ENCODE results near the gene SULT4A1. TPM values are rescaled to one million over a fixed set of nuclear protein-coding genes. Genes with fewer than 3 reads are reported as not detected.

Gene SULT4A1
- total RNA-seq, 1 experiment from 2014 or later = 15.0 TPM

DNA sequence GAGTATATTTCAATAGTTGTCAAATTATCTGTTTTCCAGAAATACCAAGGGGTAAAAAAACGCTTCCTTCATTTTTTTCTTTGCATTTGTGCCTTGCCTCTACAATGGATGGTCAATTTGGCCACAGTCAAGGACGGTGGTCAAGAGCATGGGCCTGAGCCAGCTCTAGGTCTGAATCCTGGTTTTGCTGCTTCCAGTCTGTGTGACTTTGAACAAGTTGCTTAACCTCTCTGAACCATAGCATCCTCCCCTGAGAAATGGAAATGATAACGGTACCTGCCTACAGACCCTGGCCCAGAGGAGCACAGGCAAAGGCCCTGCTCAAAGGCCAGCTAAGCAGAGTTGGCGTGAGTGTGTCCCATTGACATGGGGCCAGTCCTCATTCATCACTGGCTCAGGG, 26.4 kb upstream of the SULT4A1 start:
- peaks cover 4 to 14% of the 10 kb centered on the region in 2 experiments; a peak in 3 of 4 replicates for H3K4me1 Mint-ChIP-seq
- peaks cover 5 to 11% (median 8%) of the 10 kb centered on the region in 3 experiments; a peak in 5 of 7 replicates for H3K36me3 Mint-ChIP-seq (ENCODE audit: insufficient read depth in 1 of 3, low read depth in 3 of 3)
- no peaks in the 10 kb centered on the region for H3K79me2 ChIP-seq (ENCODE audit: insufficient read depth, low read length)
- no peaks in the 10 kb centered on the region for H4K20me1 ChIP-seq (ENCODE audit: control insufficient read depth, insufficient read depth, insufficient read length)
- no peak overlapping the region for H2BK120ac ChIP-seq (ENCODE audit: low read depth, low read length, poor library complexity, severe bottlenecking)
- peaks cover 14% of the 10 kb centered on the region for H3K23me2 ChIP-seq (ENCODE audit: insufficient read length, low read depth, low read length, poor library complexity, severe bottlenecking)
- no peak overlapping the region for H3K27ac ChIP-seq (ENCODE audit: insufficient read length, low read depth, low read length)
- no peaks in the 10 kb centered on the region; the same call in 1 of the 2 replicates for H3K27me3 ChIP-seq (ENCODE audit: insufficient read depth, low read length)
- no peak for DNase-seq
- H2AFZ ChIP-seq (ENCODE audit: low read length) = no peak overlapping the region
- no peaks in the 10 kb centered on the region for H3K9me3 Mint-ChIP-seq
- H3K56ac ChIP-seq (ENCODE audit: insufficient read length, low read depth, low read length) = no peak overlapping the region
- H3K27me3 Mint-ChIP-seq (ENCODE audit: low read depth) = peaks cover 35% of the 10 kb centered on the region
- no peaks in the 10 kb centered on the region for H3K4me1 ChIP-seq (ENCODE audit: insufficient read depth, low read length)
- H4K91ac ChIP-seq (ENCODE audit: insufficient read length, low read depth, low read length) = no peak overlapping the region
- no peak overlapping the region for H4K8ac ChIP-seq (replicated peaks; ENCODE audit: insufficient read length, low read depth, low read length)
- no peak overlapping the region for H2AK5ac ChIP-seq (ENCODE audit: insufficient read length, low read length)
- H3K79me1 ChIP-seq (ENCODE audit: insufficient read depth, low read depth, low read length, poor library complexity, severe bottlenecking) = no peaks in the 10 kb centered on the region
- H3K14ac ChIP-seq (ENCODE audit: insufficient read depth, low read length) = no peak overlapping the region
- no peak overlapping the region for H3K27ac Mint-ChIP-seq
- TF ChIP-seq CTCF (conservative IDR thresholded peaks at IDR 0.05) = no peak
- no peaks in the 10 kb centered on the region for H3K9me3 ChIP-seq (ENCODE audit: control insufficient read depth, low read depth, low read length)
- H3K18ac ChIP-seq (ENCODE audit: insufficient read length, low read depth, low read length) = no peak overlapping the region
- H3K4ac ChIP-seq (ENCODE audit: low read depth, low read length) = no peak overlapping the region
- H3K23ac ChIP-seq (ENCODE audit: insufficient read length, low read depth, low read length) = no peak overlapping the region
- no peak overlapping the region for H4K5ac ChIP-seq (ENCODE audit: insufficient read length, low read depth, low read length)
- WGBS (ENCODE audit: extremely low coverage, insufficient read length, low lambda C conversion rate) = no CpG with 5 or more reads among the region's 4 CpGs
- no peak overlapping the region for H2BK15ac ChIP-seq (ENCODE audit: low read depth, low read length)
- no peak overlapping the region for H3K4me3 Mint-ChIP-seq
- no peak overlapping the region for H2BK20ac ChIP-seq (ENCODE audit: low read depth, low read length, poor library complexity, severe bottlenecking)
- no peak overlapping the region for H2BK12ac ChIP-seq (ENCODE audit: insufficient read length, low read depth, low read length)
- no peak overlapping the region for H3K4me2 ChIP-seq (ENCODE audit: insufficient read depth, insufficient read length, low read length)
- no peak overlapping the region for H3K9ac ChIP-seq (ENCODE audit: extremely low read depth, insufficient read length, low read length)
- no peak overlapping the region for H3T11ph ChIP-seq (ENCODE audit: low read length)
- H2BK5ac ChIP-seq (ENCODE audit: insufficient read length, low read length) = no peak overlapping the region

All from H9 (cell line).